Activated CD8-positive, alpha-beta memory T cell treated with anti-CD3 and anti-CD28 coated beads, Interleukin-2, amount 50 U/mL, for 24 hours (primary cell): ENCODE data around the gene PTCD1.

ENCODE experiments used
- DNase-seq: peaks from one replicate; pipeline ENCODE4 v3.0.0-alpha.2; 2020; ENCODE audit errors: extremely low read depth

Gene PTCD1

DNA sequence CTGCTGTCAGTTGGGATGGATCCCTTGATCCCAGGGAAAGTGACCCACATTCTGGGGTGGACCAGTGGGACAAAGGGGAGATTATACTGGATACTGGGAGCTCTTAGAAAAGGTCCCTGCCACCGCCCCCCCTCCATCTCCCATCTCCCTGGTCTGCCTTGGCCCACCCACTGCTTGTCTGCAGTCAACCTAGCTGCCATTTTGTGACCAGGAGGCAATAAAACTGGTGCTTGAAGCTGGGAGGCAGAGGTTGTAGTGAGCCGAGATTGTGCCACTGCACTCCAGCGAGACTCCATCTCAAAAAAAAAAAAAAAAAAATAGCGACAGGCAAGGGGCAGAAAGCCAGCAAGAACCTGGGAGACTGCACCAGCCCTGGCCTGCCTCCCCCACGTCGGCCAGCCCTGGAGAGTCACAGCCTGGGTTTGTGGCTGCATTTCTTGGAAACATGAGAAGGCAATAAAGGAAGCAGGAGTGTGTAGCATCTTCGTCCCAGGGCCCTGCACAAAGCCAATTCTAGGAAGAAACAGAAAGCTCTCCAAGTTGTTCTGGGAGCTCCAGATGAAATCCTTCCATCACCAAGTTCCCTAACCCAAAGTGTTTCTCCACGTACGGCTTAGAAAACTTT lies 68.7 kb downstream of the PTCD1 start:
- DNase-seq = no peak

DNA sequence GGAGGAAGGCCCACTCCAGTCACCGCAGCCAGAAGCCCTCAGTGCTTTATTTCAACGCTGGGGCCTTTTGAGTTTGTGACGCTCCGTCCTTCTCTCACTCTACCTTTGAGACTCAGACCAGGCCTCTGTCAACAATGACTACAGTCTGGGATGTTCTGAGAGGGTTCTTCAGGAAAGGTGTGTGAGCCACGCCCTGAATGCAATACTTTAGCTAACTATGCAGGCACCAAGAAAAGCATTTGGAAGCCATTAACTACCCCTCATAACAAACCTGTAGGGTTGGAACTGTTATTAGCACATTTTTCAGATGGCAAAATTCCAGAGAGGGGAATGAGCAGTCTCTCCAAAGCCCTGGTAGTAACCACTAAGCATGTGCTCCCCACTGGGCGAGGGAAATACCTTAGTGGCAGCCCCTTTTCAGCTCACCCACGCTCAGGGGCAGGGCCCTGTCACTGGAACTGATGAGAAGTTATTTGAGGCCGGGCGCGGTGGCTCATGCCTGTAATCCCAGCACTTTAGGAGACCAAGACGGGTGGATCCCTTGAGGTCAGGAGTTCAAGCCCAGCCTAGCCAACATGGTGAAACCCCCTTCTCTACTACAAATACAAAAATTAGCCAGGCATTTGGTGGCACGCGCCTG lies 69.7 kb downstream of the PTCD1 start:
- DNase-seq = no peak
